Measurements from ENCODE around the gene CDH1. TPM values are rescaled to one million over a fixed set of nuclear protein-coding genes. Genes with fewer than 3 reads are reported as not detected.

CDH1 gene
- total and polyA plus RNA-seq, 2 experiments from 2014 or later, result 64.1 to 142 TPM

GRCh38 chr16:68760671-68761275 lies 23.7 kb downstream of the CDH1 start (continued):
- TF ChIP-seq NANOG (IDR thresholded peaks at IDR 0.05; ENCODE audit: borderline replicate concordance), result no peak
- TF ChIP-seq ETS1 (IDR thresholded peaks at IDR 0.05), result no peak
- TF ChIP-seq ZNF114 (CRISPR knock-in tag; IDR thresholded peaks at IDR 0.05), result no peak
- TF ChIP-seq STAT1 (IDR thresholded peaks at IDR 0.05; ENCODE audit: unreplicated experiment), result no peak
- TF ChIP-seq JUNB (IDR thresholded peaks at IDR 0.05; ENCODE audit: unreplicated experiment), result no peak
- TF ChIP-seq CTCF (conservative IDR thresholded peaks at IDR 0.05; ENCODE audit: low read depth in 2 of 2), result no peak
- TF ChIP-seq EZH2phosphoT487 (IDR thresholded peaks at IDR 0.05; ENCODE audit: unreplicated experiment), result no peak
- no peak for TF ChIP-seq CREB1 (CRISPR knock-in tag; IDR thresholded peaks at IDR 0.05; ENCODE audit: low read depth)

- Histone ChIP-seq H3K4me1 (ENCODE audit: insufficient read depth) (peaks cover 51% of the 10 kb centered on the region), H3K9me2 (ENCODE audit: insufficient read depth) (peaks cover 3% of the 10 kb centered on the region; the same call in 1 of the 2 replicates), H3K4me3 (peak overlapping the region; percentile 42), H3F3A (replicated peaks; ENCODE audit: low read depth) (peaks cover 15% of the 10 kb centered on the region; the same call in 1 of the 2 replicates), H2AFZ (no peak overlapping the region), H3K4me2 (peak overlapping the region; percentile 74), H3K36me3 (ENCODE audit: insufficient read depth) (no peaks in the 10 kb centered on the region), H3K79me2 (replicated peaks; ENCODE audit: insufficient read depth) (peaks cover 74% of the 10 kb centered on the region), H3K27me3 (ENCODE audit: insufficient read depth) (no peaks in the 10 kb centered on the region), H3K27ac (ENCODE audit: low read depth) (peak overlapping the region; percentile 97), H4K20me1 (replicated peaks; ENCODE audit: insufficient read depth) (no peaks in the 10 kb centered on the region; the same call in none of the 2 replicates)
- peaks cover 53% of the 10 kb centered on the region for H3K4me1 Mint-ChIP-seq
- ATAC-seq (peak; percentile 81), DNase-seq (ENCODE audit: low spot score) (peak; percentile 87)
- peaks cover 16% of the 10 kb centered on the region for H3K27me3 Mint-ChIP-seq (ENCODE audit: insufficient read depth, low read depth, poor library complexity)
- peaks cover 35% of the 10 kb centered on the region for H3K36me3 Mint-ChIP-seq (ENCODE audit: low read depth)
- H3K4me3 Mint-ChIP-seq, result peak overlapping the region; percentile 56
- TF ChIP-seq CREB1 (CRISPR knock-in tag; IDR thresholded peaks at IDR 0.05; ENCODE audit: low read depth) (no peak), NANOG (IDR thresholded peaks at IDR 0.05; ENCODE audit: borderline replicate concordance) (peak; percentile 55; the same call in 1 of the 2 replicates)
- peak overlapping the region; percentile 97 for H3K27ac Mint-ChIP-seq
- no peaks in the 10 kb centered on the region for H3K9me3 Mint-ChIP-seq
Measured at GRCh38 chr16:68762996-68763756, 26.1 kb downstream of the CDH1 start.

GRCh38 chr16:68764862-68765261 lies 27.8 kb downstream of the CDH1 start:
- H3K4me3 ChIP-seq, result peak overlapping the region; percentile 42; the same call in 1 of the 2 replicates
- peaks cover 3% of the 10 kb centered on the region; the same call in 1 of the 2 replicates for H3K9me2 ChIP-seq (ENCODE audit: insufficient read depth)
- peak overlapping the region; percentile 97 for H3K27ac ChIP-seq (ENCODE audit: low read depth)
- no peaks in the 10 kb centered on the region for H3K36me3 ChIP-seq (ENCODE audit: insufficient read depth)
- Mint-ChIP-seq H3K4me1 (peaks cover 55% of the 10 kb centered on the region), H3K4me3 (peak overlapping the region; percentile 24; the same call in 1 of the 3 replicates), H3K36me3 (ENCODE audit: low read depth) (peaks cover 25% of the 10 kb centered on the region), H3K9me3 (no peaks in the 10 kb centered on the region), H3K27me3 (ENCODE audit: insufficient read depth, low read depth, poor library complexity) (peaks cover 15% of the 10 kb centered on the region), H3K27ac (peak overlapping the region; percentile 97)
- ATAC-seq, result no peak
- DNase-seq (ENCODE audit: low spot score), result no peak
- H2AFZ ChIP-seq, result no peak overlapping the region
- H3K79me2 ChIP-seq (replicated peaks; ENCODE audit: insufficient read depth), result peaks cover 70% of the 10 kb centered on the region
- H3K4me1 ChIP-seq (ENCODE audit: insufficient read depth), result peaks cover 46% of the 10 kb centered on the region
- H3K27me3 ChIP-seq (ENCODE audit: insufficient read depth), result no peaks in the 10 kb centered on the region
- H3F3A ChIP-seq (replicated peaks; ENCODE audit: low read depth), result peaks cover 15% of the 10 kb centered on the region; the same call in 1 of the 2 replicates
- H4K20me1 ChIP-seq (replicated peaks; ENCODE audit: insufficient read depth), result peaks cover 6% of the 10 kb centered on the region
- H3K4me2 ChIP-seq, result peak overlapping the region; percentile 74
- TF ChIP-seq ZNF462 (CRISPR knock-in tag; IDR thresholded peaks at IDR 0.05), result no peak

Data from GM23338 (cell line).